Spinal cord (tissue), 10 donors: ENCODE results near the gene SERPINH1. TPM values are rescaled to one million over a fixed set of nuclear protein-coding genes. Genes with fewer than 3 reads are reported as not detected.

Experiments
- DNase-seq, 6 donors: peaks; one replicate each; pipeline versions ENCODE4 v3.0.0 to v3.0.0-alpha.2; 2013 to 2015; ENCODE audit warnings: low spot score in 6 of 6, low read depth in 4 of 6
- H3K27ac ChIP-seq: one replicate; pipeline ENCODE4 v1.5.1; 2013; ENCODE audit warnings: low read depth, low read length, control low read depth
- H3K27me3 ChIP-seq: one replicate; pipeline ENCODE4 v1.6.1; 2013; ENCODE audit warnings: low read length; ENCODE audit not compliant: control insufficient read depth, insufficient read depth
- H3K36me3 ChIP-seq: one replicate; pipeline ENCODE4 v1.6.1; 2013; ENCODE audit warnings: low read length; ENCODE audit not compliant: control insufficient read depth, insufficient read depth
- H3K4me1 ChIP-seq: one replicate; pipeline ENCODE4 v1.6.1; 2013; ENCODE audit warnings: low read length; ENCODE audit not compliant: control insufficient read depth, insufficient read depth
- H3K4me3 ChIP-seq: one replicate; pipeline ENCODE4 v1.5.1; 2013; ENCODE audit warnings: low read depth, low read length, control low read depth
- H3K9me3 ChIP-seq: one replicate; pipeline ENCODE4 v1.6.1; 2013; ENCODE audit warnings: low read length; ENCODE audit not compliant: control insufficient read depth, insufficient read depth
- WGBS: methylation state at CpG from one replicate; pipeline ENCODE4 v1.1.5; 2013; ENCODE audit warnings: missing lambda C conversion rate; ENCODE audit not compliant: insufficient coverage; 5-methylcytosine and 5-hydroxymethylcytosine counted together
- polyA plus RNA-seq, 2 donors: library from polyadenylated mRNA; unstranded; fragments of 120-200 nt; gene quantifications; one replicate each; pipeline ENCODE4 v1.2.1, GENCODE V29; 2013; ENCODE audit not compliant: insufficient read length in 2 of 2
- total RNA-seq, 2 donors: library from RNA; depleted of rRNA in 1 of 2; stranded (reverse); fragments of 120-200 nt in 1 of 2; fragments of >200 nt in 1 of 2; gene quantifications; one replicate each; pipeline versions ENCODE4 v1.2.3 to v1.2.4, GENCODE V29; 2013 to 2014
- donor health status: healthy.

Gene SERPINH1
- total and polyA plus RNA-seq, 4 donors = 85.1 to 221 (median 148) TPM

- no peak overlapping the region for H3K4me3 ChIP-seq
- H3K27ac ChIP-seq = no peak overlapping the region
- no peaks in the 10 kb centered on the region for H3K27me3 ChIP-seq
- peaks cover 13% of the 10 kb centered on the region for H3K36me3 ChIP-seq
- peaks cover 26% of the 10 kb centered on the region for H3K4me1 ChIP-seq
- DNase-seq = no peak
- 82% methylated on average over 2 of the region's 2 CpGs for WGBS
- H3K9me3 ChIP-seq = no peaks in the 10 kb centered on the region
Observed at GRCh38 chr11:75589933-75590332, 27.9 kb downstream of the SERPINH1 start.

DNA sequence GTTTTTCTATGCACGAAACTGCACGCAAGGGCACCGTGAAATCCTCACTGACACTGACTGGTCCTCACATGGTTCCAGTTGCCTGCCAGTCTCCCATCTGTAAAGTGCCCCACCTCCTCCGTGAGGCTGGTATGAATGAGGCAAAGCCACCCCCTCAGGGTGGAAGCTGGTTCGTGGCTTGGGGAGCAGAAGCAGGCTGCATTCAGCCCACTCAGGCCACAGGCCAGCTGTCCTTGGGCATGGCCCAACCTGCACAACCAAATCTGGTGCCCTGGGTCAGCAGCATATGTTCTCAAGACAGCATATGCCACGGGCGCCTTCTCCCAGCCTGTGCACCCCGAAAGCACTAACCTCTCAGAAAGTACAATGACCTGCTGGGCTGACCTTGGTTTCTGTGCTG, 29.3 kb downstream of the SERPINH1 start:
- DNase-seq = no peak
- Histone ChIP-seq H3K4me1 (peaks cover 22% of the 10 kb centered on the region), H3K36me3 (peaks cover 16% of the 10 kb centered on the region), H3K4me3 (no peak overlapping the region), H3K9me3 (no peaks in the 10 kb centered on the region), H3K27me3 (no peaks in the 10 kb centered on the region), H3K27ac (no peak overlapping the region)
- WGBS = 74% methylated on average over 8 of the region's 8 CpGs

DNA sequence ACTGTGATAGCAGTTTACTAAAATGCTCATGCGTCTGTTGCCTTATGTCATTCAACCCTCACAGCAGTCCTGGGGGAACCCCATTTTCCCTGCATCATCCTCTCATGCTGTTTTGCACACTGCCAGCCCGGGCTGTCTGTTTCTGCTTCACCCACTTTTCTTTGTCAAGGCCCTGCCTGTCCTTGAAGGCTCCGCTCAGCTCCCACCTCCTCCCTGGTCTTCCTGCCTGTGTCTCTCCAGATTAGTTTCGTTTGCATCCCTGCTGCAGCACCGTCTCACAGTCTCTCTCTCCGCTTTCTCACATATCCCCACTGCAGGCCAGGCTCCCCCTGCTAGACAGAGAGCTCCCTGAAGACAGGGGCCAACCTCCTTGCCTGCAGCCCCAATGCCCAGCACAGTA, 29.9 kb downstream of the SERPINH1 start:
- H3K27me3 ChIP-seq = no peaks in the 10 kb centered on the region
- WGBS = 65% methylated on average over 6 of the region's 6 CpGs
- H3K9me3 ChIP-seq = no peaks in the 10 kb centered on the region
- no peak overlapping the region for H3K27ac ChIP-seq
- DNase-seq = peak in 1 of 6 donors; percentile 5
- peaks cover 22% of the 10 kb centered on the region for H3K4me1 ChIP-seq
- H3K36me3 ChIP-seq = peaks cover 18% of the 10 kb centered on the region
- no peak overlapping the region for H3K4me3 ChIP-seq

DNA sequence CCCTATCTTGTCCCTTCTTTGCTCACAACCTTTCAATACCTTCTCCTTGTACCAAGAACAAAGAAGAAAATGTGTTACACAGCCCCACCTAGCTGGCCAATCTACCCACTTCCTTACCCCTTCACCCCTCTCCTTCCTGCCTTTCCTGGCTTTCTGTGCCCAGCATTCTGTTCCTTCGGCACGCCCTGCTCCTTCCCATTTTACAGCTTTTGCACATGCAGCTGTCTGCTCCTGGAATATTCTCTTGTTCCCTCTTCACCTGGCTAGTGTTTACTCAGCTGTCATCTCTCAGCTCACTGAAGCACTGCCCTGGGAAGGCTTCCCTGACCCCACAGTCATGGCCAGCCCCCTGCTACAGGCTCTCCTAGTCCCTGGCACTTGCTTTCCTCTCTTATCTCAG, 30.7 kb downstream of the SERPINH1 start:
- Histone ChIP-seq H3K36me3 (peaks cover 15% of the 10 kb centered on the region), H3K9me3 (no peaks in the 10 kb centered on the region), H3K27ac (no peak overlapping the region), H3K4me1 (peaks cover 24% of the 10 kb centered on the region), H3K27me3 (no peaks in the 10 kb centered on the region), H3K4me3 (no peak overlapping the region)
- DNase-seq = no peak
- WGBS = 76% methylated on average over 2 of the region's 2 CpGs

DNA sequence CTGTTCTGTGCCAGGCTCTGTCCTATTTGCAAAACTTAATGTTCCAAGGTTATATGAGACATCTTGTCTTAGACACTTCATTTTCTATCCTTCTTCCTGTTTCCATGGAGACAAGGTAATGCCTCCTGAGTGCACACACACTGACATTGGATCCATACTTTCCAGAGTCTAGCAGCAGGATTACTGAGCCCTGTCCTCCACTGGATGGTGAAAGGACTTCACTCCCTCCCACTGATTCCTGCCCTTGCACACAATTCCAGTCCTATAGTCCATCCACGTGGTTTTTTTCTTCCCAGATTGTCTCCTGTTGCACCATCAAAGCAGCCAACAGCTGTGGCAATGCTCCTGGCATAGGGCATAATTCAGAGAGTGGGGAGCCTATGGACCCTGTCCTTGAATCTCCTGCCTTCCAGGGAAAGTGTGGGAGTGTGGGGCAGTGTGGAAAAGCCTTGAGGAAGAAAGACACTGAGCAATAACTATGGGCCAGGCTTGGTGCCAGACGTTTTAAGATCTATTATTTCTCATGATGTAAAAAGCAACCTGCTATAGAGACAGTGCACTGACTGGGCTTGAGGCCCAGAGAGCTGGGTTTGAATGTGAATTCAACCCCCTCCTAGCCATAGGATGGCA, 31.3 kb downstream of the SERPINH1 start:
- no peak overlapping the region for H3K4me3 ChIP-seq
- DNase-seq = peak in 2 of 6 donors; percentile 51 to 80
- WGBS = 33% methylated on average over 1 of the region's 2 CpGs
- H3K27ac ChIP-seq = no peak overlapping the region
- H3K9me3 ChIP-seq = no peaks in the 10 kb centered on the region
- peaks cover 30% of the 10 kb centered on the region for H3K4me1 ChIP-seq
- no peaks in the 10 kb centered on the region for H3K27me3 ChIP-seq
- H3K36me3 ChIP-seq = peaks cover 10% of the 10 kb centered on the region

- Histone ChIP-seq H3K9me3 (no peaks in the 10 kb centered on the region), H3K4me1 (peaks cover 35% of the 10 kb centered on the region), H3K27ac (no peak overlapping the region), H3K27me3 (no peaks in the 10 kb centered on the region), H3K36me3 (peaks cover 5% of the 10 kb centered on the region), H3K4me3 (no peak overlapping the region)
- WGBS = 23% methylated on average over 3 of the region's 6 CpGs
- DNase-seq = peak in 2 of 6 donors; percentile 59 to 68
Observed at GRCh38 chr11:75594211-75594610, 32.2 kb downstream of the SERPINH1 start.

- H3K4me1 ChIP-seq = peaks cover 35% of the 10 kb centered on the region
- H3K9me3 ChIP-seq = no peaks in the 10 kb centered on the region
- 100% methylated on average over 2 of the region's 2 CpGs for WGBS
- peaks cover 5% of the 10 kb centered on the region for H3K36me3 ChIP-seq
- no peak overlapping the region for H3K4me3 ChIP-seq
- H3K27ac ChIP-seq = no peak overlapping the region
- DNase-seq = no peak
- H3K27me3 ChIP-seq = no peaks in the 10 kb centered on the region
Observed at GRCh38 chr11:75595429-75595828, 33.4 kb downstream of the SERPINH1 start.

DNA sequence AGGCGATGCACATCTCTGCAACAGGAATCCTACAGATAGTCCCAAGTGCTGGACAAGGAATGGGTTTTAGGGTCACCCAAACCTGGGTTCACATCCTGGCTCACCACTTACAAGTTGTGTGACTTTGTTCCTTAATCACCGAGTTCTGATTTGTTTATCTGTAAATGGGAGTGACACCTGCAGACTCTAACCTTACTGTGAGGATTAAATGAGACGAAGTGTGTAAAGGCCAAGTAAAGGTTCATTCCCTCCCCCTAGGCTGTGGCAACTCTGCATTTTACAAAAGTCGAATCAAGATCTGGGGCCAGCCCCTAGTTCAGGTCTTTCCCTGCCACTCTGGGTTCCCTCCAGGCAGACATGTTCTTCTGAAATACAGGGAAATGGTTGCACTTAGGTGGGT, 34.9 kb downstream of the SERPINH1 start:
- no peak for DNase-seq
- H3K4me1 ChIP-seq = peaks cover 35% of the 10 kb centered on the region
- 100% methylated on average over 1 of the region's 4 CpGs for WGBS
- H3K27ac ChIP-seq = no peak overlapping the region
- no peaks in the 10 kb centered on the region for H3K9me3 ChIP-seq
- H3K4me3 ChIP-seq = no peak overlapping the region
- peaks cover 11% of the 10 kb centered on the region for H3K36me3 ChIP-seq
- H3K27me3 ChIP-seq = no peaks in the 10 kb centered on the region

- no peaks in the 10 kb centered on the region for H3K27me3 ChIP-seq
- whole genome bisulfite sequencing = 28% methylated on average over 3 of the region's 4 CpGs
- no peaks in the 10 kb centered on the region for H3K9me3 ChIP-seq
- no peak overlapping the region for H3K4me3 ChIP-seq
- peak in 2 of 6 donors; percentile 57 to 79 for DNase-seq
- H3K4me1 ChIP-seq = peaks cover 34% of the 10 kb centered on the region
- H3K27ac ChIP-seq = no peak overlapping the region
- peaks cover 17% of the 10 kb centered on the region for H3K36me3 ChIP-seq
Observed at GRCh38 chr11:75597636-75598035, 35.6 kb downstream of the SERPINH1 start.

DNA sequence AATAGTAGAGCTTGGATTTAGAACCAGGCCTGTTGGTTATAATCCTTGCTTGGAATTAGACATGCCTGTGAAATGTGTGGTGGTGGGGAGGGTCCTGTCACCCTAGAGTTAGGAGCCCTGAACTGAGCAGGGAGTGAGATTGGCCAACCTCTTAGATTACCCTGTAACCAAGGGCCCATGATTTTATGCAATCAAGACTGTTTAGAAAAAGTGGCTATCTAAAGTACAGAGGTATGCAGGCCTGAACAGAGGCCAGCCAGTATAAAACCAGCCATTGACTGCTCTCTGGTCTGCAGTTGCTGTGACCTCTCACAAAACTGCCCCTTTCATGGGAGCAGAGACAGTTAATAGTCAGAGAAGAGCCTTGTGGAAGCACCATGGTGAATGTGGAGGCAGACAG, 36.2 kb downstream of the SERPINH1 start:
- H3K27ac ChIP-seq = no peak overlapping the region
- peaks cover 17% of the 10 kb centered on the region for H3K36me3 ChIP-seq
- H3K4me1 ChIP-seq = peaks cover 30% of the 10 kb centered on the region
- no peak for DNase-seq
- H3K27me3 ChIP-seq = no peaks in the 10 kb centered on the region
- H3K4me3 ChIP-seq = no peak overlapping the region
- H3K9me3 ChIP-seq = no peaks in the 10 kb centered on the region
